ENCODE measurements around the gene SDHB.

The SDHB gene

GRCh38 chr1:16986560-16986959 lies 67.3 kb downstream of the SDHB start:
- DNase-seq (ENCODE audit: low read depth): no peak

- DNase-seq (ENCODE audit: low read depth): no peak
Observed at GRCh38 chr1:16986113-16986512, 67.7 kb downstream of the SDHB start.

- no peak for DNase-seq (ENCODE audit: low read depth)
Observed at GRCh38 chr1:16984717-16985116, 69.1 kb downstream of the SDHB start.

- DNase-seq (ENCODE audit: low read depth): no peak
Observed at GRCh38 chr1:16983649-16984048, 70.2 kb downstream of the SDHB start.

- no peak for DNase-seq (ENCODE audit: low read depth)
Observed at GRCh38 chr1:16982902-16983301, 70.9 kb downstream of the SDHB start.

GRCh38 chr1:16981269-16981849 lies 72.5 kb downstream of the SDHB start:
- no peak for DNase-seq (ENCODE audit: low read depth)

- no peak for DNase-seq (ENCODE audit: low read depth)
Observed at GRCh38 chr1:16980473-16981268, 73.2 kb downstream of the SDHB start, which contains the start of gene MFAP2. Gene MFAP2, minus strand, starts transcription at chr1:16980620. Its CDS starts 2,347 bp downstream, at chr1:16978273.

- DNase-seq (ENCODE audit: low read depth): no peak
Observed at GRCh38 chr1:16979475-16980327, 74.1 kb downstream of the SDHB start.

GRCh38 chr1:16978567-16979474 lies 75.0 kb downstream of the SDHB start:
- DNase-seq (ENCODE audit: low read depth): no peak

- no peak for DNase-seq (ENCODE audit: low read depth)
Observed at GRCh38 chr1:16978139-16978538, 75.7 kb downstream of the SDHB start.

GRCh38 chr1:16977377-16977776 lies 76.5 kb downstream of the SDHB start:
- DNase-seq (ENCODE audit: low read depth): no peak

- DNase-seq (ENCODE audit: low read depth): no peak
Observed at GRCh38 chr1:16976966-16977365, 76.9 kb downstream of the SDHB start.

- no peak for DNase-seq (ENCODE audit: low read depth)
Observed at GRCh38 chr1:16975838-16976237, 78.0 kb downstream of the SDHB start.

GRCh38 chr1:16975211-16975610 lies 78.6 kb downstream of the SDHB start:
- no peak for DNase-seq (ENCODE audit: low read depth)

- no peak for DNase-seq (ENCODE audit: low read depth)
Observed at GRCh38 chr1:16973215-16973614, 80.6 kb downstream of the SDHB start.

GRCh38 chr1:16972189-16972895 lies 81.5 kb downstream of the SDHB start:
- no peak for DNase-seq (ENCODE audit: low read depth)

GRCh38 chr1:16971341-16972188 lies 82.3 kb downstream of the SDHB start:
- DNase-seq (ENCODE audit: low read depth): no peak

GRCh38 chr1:16970132-16970910 lies 83.5 kb downstream of the SDHB start:
- DNase-seq (ENCODE audit: low read depth): no peak

- DNase-seq (ENCODE audit: low read depth): no peak
Observed at GRCh38 chr1:16969651-16970050, 84.2 kb downstream of the SDHB start.

Measured in CMK (cell line).